ENCODE results near the gene ENPP6.

ENPP6 gene

GRCh38 chr4:184193556-184194525 lies 23.8 kb downstream of the ENPP6 start:
- DNase-seq (ENCODE audit: low read depth): no peak
- no peak for TF ChIP-seq CTCF (conservative IDR thresholded peaks at IDR 0.05; ENCODE audit: low read depth, low read length)
- H3K4me3 ChIP-seq (ENCODE audit: low read depth, low read length): no peak overlapping the region

- TF ChIP-seq CTCF (conservative IDR thresholded peaks at IDR 0.05; ENCODE audit: low read depth, low read length): no peak
- H3K4me3 ChIP-seq (ENCODE audit: low read depth, low read length): no peak overlapping the region
- no peak for DNase-seq (ENCODE audit: low read depth)
Observed at GRCh38 chr4:184192933-184193332, 24.7 kb downstream of the ENPP6 start.

- DNase-seq (ENCODE audit: low read depth): no peak
- TF ChIP-seq CTCF (conservative IDR thresholded peaks at IDR 0.05; ENCODE audit: low read depth, low read length): no peak
- H3K4me3 ChIP-seq (ENCODE audit: low read depth, low read length): no peak overlapping the region
Observed at GRCh38 chr4:184191267-184191666, 26.4 kb downstream of the ENPP6 start.

- H3K4me3 ChIP-seq (ENCODE audit: low read depth, low read length): no peak overlapping the region
- TF ChIP-seq CTCF (conservative IDR thresholded peaks at IDR 0.05; ENCODE audit: low read depth, low read length): no peak
- no peak for DNase-seq (ENCODE audit: low read depth)
Observed at GRCh38 chr4:184190711-184191110, 27.0 kb downstream of the ENPP6 start.

GRCh38 chr4:184189966-184190365 lies 27.7 kb downstream of the ENPP6 start:
- no peak for TF ChIP-seq CTCF (conservative IDR thresholded peaks at IDR 0.05; ENCODE audit: low read depth, low read length)
- H3K4me3 ChIP-seq (ENCODE audit: low read depth, low read length): no peak overlapping the region
- no peak for DNase-seq (ENCODE audit: low read depth)

GRCh38 chr4:184188443-184189400 lies 29.0 kb downstream of the ENPP6 start:
- H3K4me3 ChIP-seq (ENCODE audit: low read depth, low read length): no peak overlapping the region
- TF ChIP-seq CTCF (conservative IDR thresholded peaks at IDR 0.05; ENCODE audit: low read depth, low read length): no peak
- no peak for DNase-seq (ENCODE audit: low read depth)

Measured in choroid plexus epithelial cell (primary cell).